Epithelial cell of esophagus (primary cell): Measurements from ENCODE around the gene CDC14A.
"Not testable (repeated sequence)": the region's sequence is repeated elsewhere in the genome, so short reads cannot be mapped to it uniquely, and the experiment has no call there.

Experiments used
- DNase-seq: peaks from one replicate; pipeline ENCODE4 v3.0.0; 2010; ENCODE audit warnings: low read depth
- H3K4me3 ChIP-seq: 2 replicates; pipeline ENCODE4 v1.5.1; 2011; ENCODE audit warnings: mild to moderate bottlenecking, low read length, control low read depth
- CTCF ChIP-seq: IDR thresholded peaks from 2 replicates; pipeline ENCODE4 v1.5.1; 2011; ENCODE audit warnings: low read depth, mild to moderate bottlenecking, low read length, control low read depth, inconsistent platforms; ENCODE audit not compliant: insufficient read depth; ENCODE audit errors: missing control alignments

The CDC14A gene

GRCh38 chr1:100335436-100335835 is 16.9 kb upstream of the CDC14A start:
- no peak for DNase-seq
- no peak overlapping the region for H3K4me3 ChIP-seq
- TF ChIP-seq CTCF, result no peak

GRCh38 chr1:100337878-100338277 is 14.4 kb upstream of the CDC14A start:
- not testable (repeated sequence) for DNase-seq, H3K4me3 ChIP-seq

GRCh38 chr1:100339735-100340134 is 12.6 kb upstream of the CDC14A start:
- not testable (repeated sequence) for DNase-seq, H3K4me3 ChIP-seq

GRCh38 chr1:100340494-100340893 is 11.8 kb upstream of the CDC14A start:
- no peak for DNase-seq
- TF ChIP-seq CTCF, result no peak
- no peak overlapping the region for H3K4me3 ChIP-seq

GRCh38 chr1:100342348-100342747 is 10.0 kb upstream of the CDC14A start:
- DNase-seq, result no peak
- H3K4me3 ChIP-seq, result no peak overlapping the region
- TF ChIP-seq CTCF, result no peak

GRCh38 chr1:100343897-100344296 is 8.4 kb upstream of the CDC14A start:
- no peak overlapping the region for H3K4me3 ChIP-seq
- TF ChIP-seq CTCF, result no peak
- DNase-seq, result no peak

GRCh38 chr1:100344774-100345173 is 7.5 kb upstream of the CDC14A start:
- no peak for DNase-seq
- no peak overlapping the region for H3K4me3 ChIP-seq
- TF ChIP-seq CTCF, result no peak

- DNase-seq, result no peak
- no peak overlapping the region for H3K4me3 ChIP-seq
- no peak for TF ChIP-seq CTCF
Observed at GRCh38 chr1:100346387-100346786, 5.9 kb upstream of the CDC14A start.
